SHP77 treated with DMSO at 0.1 percent for 48 hours (cell line): ENCODE measurements around the gene S100A6.
"Not testable (repeated sequence)": the region's sequence is repeated elsewhere in the genome, so short reads cannot be mapped to it uniquely, and the experiment has no call there.

ENCODE experiments used
- DNase-seq: peaks from one replicate; lab custom pipeline; 2025; lab: John Stamatoyannopoulos, UW

The S100A6 gene

GRCh38 chr1:153535242-153536011, at the start of gene S100A6:
Gene S100A6 (minus strand): TSS chr1:153535991. CDS start chr1:153535339, 652 bp downstream.
- no peak for DNase-seq

- no peak for DNase-seq
Observed at GRCh38 chr1:153585006-153585405, 49.2 kb upstream of the S100A6 start.

- no peak for DNase-seq
Observed at GRCh38 chr1:153583976-153584375, 48.2 kb upstream of the S100A6 start.

- DNase-seq: not testable (repeated sequence)
Observed at GRCh38 chr1:153583514-153583913, 47.7 kb upstream of the S100A6 start.

DNA sequence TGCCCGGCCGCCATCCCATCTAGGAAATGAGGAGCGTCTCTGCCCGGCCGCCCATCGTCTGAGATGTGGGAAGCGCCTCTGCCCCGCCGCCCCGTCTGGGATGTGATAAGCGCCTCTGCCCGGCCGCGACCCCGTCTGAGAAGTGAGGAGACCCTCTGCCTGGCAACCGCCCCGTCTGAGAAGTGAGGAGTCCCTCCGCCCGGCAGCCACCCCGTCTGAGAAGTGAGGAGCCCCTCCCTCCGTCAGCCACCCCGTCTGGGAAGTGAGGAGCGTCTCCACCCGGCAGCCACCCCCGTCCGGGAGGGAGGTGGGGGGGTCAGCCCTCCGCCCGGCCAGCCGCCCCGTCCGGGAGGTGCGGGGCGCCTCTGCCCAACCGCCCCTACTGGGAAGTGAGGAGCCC, 47.0 kb upstream of the S100A6 start:
- not testable (repeated sequence) for DNase-seq

- DNase-seq: no peak
Observed at GRCh38 chr1:153578936-153579335, 43.1 kb upstream of the S100A6 start.

GRCh38 chr1:153578490-153578889, 42.7 kb upstream of the S100A6 start:
- no peak for DNase-seq

DNA sequence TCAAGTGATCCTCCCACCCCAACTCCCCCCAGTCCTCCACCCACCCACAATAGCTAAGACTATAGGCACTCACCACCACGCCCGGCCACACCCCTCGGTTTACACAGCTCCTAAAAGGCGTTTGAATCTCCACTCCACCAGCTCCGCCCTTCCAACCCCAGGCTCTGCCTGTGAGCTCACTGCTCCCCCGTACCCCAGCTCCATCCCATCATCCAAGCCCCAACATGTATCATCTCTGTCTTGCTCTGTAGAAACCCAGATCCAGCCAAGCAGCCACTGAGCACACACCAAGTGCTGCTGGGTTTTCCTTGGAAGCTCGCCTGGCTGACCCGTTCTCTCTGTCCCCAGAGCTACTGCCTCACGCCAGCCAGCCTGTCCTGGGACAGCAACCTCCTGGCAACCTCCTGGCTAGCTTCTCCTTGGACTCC, 41.8 kb upstream of the S100A6 start:
- DNase-seq: no peak

GRCh38 chr1:153577138-153577537, 41.3 kb upstream of the S100A6 start:
- DNase-seq: no peak

GRCh38 chr1:153575497-153575896, 39.7 kb upstream of the S100A6 start:
- DNase-seq: not testable (repeated sequence)

GRCh38 chr1:153575081-153575491, 39.3 kb upstream of the S100A6 start:
- not testable (repeated sequence) for DNase-seq

DNA sequence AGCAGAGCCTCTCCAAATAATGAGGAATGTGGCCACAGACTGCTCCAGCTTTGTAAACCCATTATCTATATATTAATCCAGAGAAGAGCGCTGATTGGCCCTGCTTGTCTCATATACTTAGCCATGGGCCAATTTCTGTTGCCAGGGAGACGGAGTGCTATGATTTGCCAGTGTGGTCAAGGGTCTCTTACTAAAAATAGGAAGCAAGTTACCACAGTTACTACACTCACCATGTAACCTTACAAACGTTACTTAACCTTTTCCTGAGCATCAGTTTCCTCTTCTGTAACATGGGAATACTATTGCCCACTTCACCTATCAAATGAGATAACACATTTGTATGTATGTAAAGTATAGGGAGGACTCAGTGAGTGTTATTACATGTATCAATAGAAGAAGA, 37.6 kb upstream of the S100A6 start:
- DNase-seq: no peak

- peak; percentile 60 for DNase-seq
Observed at GRCh38 chr1:153572569-153573015, 36.8 kb upstream of the S100A6 start.

DNA sequence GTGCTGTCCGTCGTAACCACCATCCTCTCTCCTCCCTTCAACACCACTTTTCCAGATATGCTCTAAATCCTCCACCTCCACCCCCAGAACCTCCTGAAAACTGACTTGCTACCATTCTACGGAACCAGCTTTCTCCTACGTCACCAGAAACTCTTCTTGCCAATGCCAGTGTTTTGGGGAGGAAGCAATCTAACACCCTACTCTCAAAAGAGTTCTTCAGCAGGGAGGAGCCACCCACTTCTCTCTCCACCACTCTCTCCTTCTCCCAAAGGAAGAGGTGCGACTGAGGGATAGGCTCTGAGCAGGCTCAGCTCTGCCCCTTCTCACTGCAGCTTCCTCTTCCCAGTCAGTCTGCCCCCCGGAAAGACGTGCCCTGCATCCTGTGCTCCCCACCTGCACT, 35.9 kb upstream of the S100A6 start:
- no peak for DNase-seq

GRCh38 chr1:153570874-153571273, 35.1 kb upstream of the S100A6 start:
- DNase-seq: no peak

- DNase-seq: no peak
Observed at GRCh38 chr1:153569465-153569864, 33.7 kb upstream of the S100A6 start.

DNA sequence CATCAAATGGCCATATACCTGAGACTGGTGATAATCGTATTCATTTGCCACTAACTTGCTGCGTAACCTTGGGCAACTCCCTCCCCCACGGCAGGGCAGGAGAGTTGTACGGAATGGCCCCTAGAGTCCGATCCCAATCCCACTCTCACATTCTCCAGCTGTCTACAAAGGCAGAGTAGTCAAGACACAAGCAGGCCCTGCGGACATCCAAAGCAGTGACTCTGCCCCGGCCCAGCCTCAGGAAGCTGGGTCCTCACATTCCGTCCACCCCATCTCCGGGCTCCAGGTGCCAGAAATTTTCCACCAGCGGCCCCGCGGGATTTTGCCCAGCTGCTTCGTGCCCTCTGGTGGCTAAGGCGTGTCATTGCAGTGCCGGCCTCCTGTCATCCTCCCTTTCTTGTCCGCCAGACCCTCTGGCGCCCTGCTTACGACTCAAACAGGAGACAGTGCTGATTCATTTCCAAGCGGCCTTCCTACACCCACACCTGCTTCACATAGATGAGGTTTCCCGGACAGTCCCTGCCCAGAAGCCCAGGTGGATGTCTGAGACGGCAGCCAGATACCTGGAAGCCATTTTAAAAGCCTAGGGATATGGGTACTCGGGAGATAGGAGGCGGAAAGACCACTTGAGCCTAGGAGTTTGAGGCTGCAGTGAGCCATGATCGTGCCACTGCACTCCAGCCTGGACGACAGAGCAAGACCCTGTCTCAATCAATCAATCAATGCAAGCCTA, 32.7 kb upstream of the S100A6 start:
- peak; percentile 97 for DNase-seq

DNA sequence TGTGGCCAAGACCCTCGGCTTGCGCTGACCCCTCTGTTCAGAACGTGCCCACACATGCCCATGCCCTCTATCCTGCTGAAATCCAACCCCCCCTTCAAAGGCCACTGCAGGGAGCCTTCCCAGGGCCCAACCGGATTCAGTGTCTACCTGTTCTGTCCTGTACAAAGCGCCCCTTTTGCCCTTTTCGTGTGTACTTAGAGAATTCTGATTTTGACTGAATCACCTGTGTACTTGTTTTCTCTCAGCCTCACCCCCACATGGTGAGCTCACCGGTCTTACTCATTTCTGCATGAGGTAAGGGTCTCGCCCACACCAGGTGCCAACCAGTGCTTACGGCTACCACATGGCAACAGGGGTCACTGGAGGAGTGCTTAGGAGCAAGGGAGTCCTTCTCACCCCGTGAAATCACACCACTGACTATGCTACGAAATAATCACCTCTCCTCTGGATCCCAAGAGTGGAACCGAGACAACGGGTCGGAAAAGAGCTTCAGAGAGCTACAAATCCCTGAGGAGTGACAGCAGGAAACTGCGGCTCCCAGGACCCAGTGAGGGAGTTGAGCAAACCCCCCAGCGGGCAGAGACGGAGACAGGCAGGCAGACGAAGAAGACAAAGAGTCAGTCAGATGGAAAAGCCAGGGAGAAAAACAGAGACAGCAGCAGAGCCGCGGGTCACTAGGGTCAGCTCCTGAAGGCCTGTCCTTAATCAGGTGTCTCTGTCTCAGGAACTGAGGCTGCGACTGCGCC, 32.0 kb upstream of the S100A6 start:
- peak; percentile 83 for DNase-seq

GRCh38 chr1:153566414-153567371, 30.9 kb upstream of the S100A6 start:
- DNase-seq: peak; percentile 98

GRCh38 chr1:153565529-153566374, 30.0 kb upstream of the S100A6 start, which contains the start of gene S100A2:
Gene S100A2 (minus strand): TSS chr1:153565844. CDS start chr1:153563877, 1,967 bp downstream.
- DNase-seq: peak; percentile 81
